Stimulated activated CD8-positive, alpha-beta memory T cell treated with anti-CD3 and anti-CD28 coated beads, Interleukin-4, amount 100 ng/mL, for 1 hour (primary cell): ENCODE data around the gene GZMM.

Experiments used
- DNase-seq, 2 donors: peaks; one replicate each; pipeline ENCODE4 v3.0.0-alpha.2; 2020; ENCODE audit warnings: low read depth in 2 of 2, low spot score in 1 of 2

Gene GZMM

GRCh38 chr19:533364-534058, 10.3 kb upstream of the GZMM start:
- DNase-seq, result no peak

GRCh38 chr19:534088-534487, 9.8 kb upstream of the GZMM start:
- DNase-seq, result no peak

- DNase-seq, result no peak
Measured at GRCh38 chr19:535017-535835, 8.6 kb upstream of the GZMM start.

- DNase-seq, result no peak
Measured at GRCh38 chr19:536031-536880, 7.6 kb upstream of the GZMM start.

GRCh38 chr19:536881-537404, 6.9 kb upstream of the GZMM start:
- no peak for DNase-seq

- no peak for DNase-seq
Measured at GRCh38 chr19:538641-539428, 5.0 kb upstream of the GZMM start.

- DNase-seq, result no peak
Measured at GRCh38 chr19:539429-540030, 4.3 kb upstream of the GZMM start.

- no peak for DNase-seq
Measured at GRCh38 chr19:540867-541637, 2.8 kb upstream of the GZMM start.

GRCh38 chr19:541699-542098, 2.2 kb upstream of the GZMM start:
- DNase-seq, result no peak

- DNase-seq, result no peak
Measured at GRCh38 chr19:542173-542866, 1.5 kb upstream of the GZMM start.

- no peak for DNase-seq
Measured at GRCh38 chr19:547117-547516, 3.3 kb downstream of the GZMM start.

GRCh38 chr19:547836-548720, 4.2 kb downstream of the GZMM start:
- DNase-seq, result no peak

- DNase-seq, result no peak
Measured at GRCh38 chr19:548886-549830, 5.3 kb downstream of the GZMM start.

GRCh38 chr19:554817-555216, 11.0 kb downstream of the GZMM start:
- no peak for DNase-seq

- DNase-seq, result no peak
Measured at GRCh38 chr19:555474-555808, 11.6 kb downstream of the GZMM start.

- DNase-seq, result no peak
Measured at GRCh38 chr19:556611-557382, 12.9 kb downstream of the GZMM start.
